Measurements from ENCODE around the gene TLL2.

TLL2 gene

GRCh38 chr10:96414303-96414702 lies 99.4 kb downstream of the TLL2 start:
- no peak for TF ChIP-seq CREB1 (IDR thresholded peaks at IDR 0.05; ENCODE audit: low read depth)
- TF ChIP-seq CEBPB (IDR thresholded peaks at IDR 0.05), result no peak
- TF ChIP-seq EGR1 (IDR thresholded peaks at IDR 0.05), result no peak
- no peak for TF ChIP-seq REST (IDR thresholded peaks at IDR 0.05; ENCODE audit: low read depth)
- TF ChIP-seq TEAD4 (IDR thresholded peaks at IDR 0.05), result no peak

GRCh38 chr10:96413151-96413787 lies 100.5 kb downstream of the TLL2 start:
- no peak for TF ChIP-seq CEBPB (IDR thresholded peaks at IDR 0.05)
- TF ChIP-seq TAF1 (IDR thresholded peaks at IDR 0.05; ENCODE audit: low read depth), result no peak
- TF ChIP-seq EP300 (IDR thresholded peaks at IDR 0.05; ENCODE audit: borderline replicate concordance), result no peak
- TF ChIP-seq TEAD4 (IDR thresholded peaks at IDR 0.05), result no peak
- TF ChIP-seq RAD21 (IDR thresholded peaks at IDR 0.05; ENCODE audit: low read depth), result no peak
- no peak for TF ChIP-seq CREB1 (IDR thresholded peaks at IDR 0.05; ENCODE audit: low read depth)
- no peak for TF ChIP-seq FOXM1 (IDR thresholded peaks at IDR 0.05; ENCODE audit: borderline replicate concordance, low read depth)
- TF ChIP-seq MAX (IDR thresholded peaks at IDR 0.05), result no peak
- TF ChIP-seq USF1 (IDR thresholded peaks at IDR 0.05), result no peak
- TF ChIP-seq NFIC (IDR thresholded peaks at IDR 0.05), result no peak
- TF ChIP-seq REST (IDR thresholded peaks at IDR 0.05; ENCODE audit: low read depth), result no peak
- no peak for TF ChIP-seq YY1 (IDR thresholded peaks at IDR 0.05; ENCODE audit: low read depth)

GRCh38 chr10:96411716-96412320 lies 101.9 kb downstream of the TLL2 start:
- TF ChIP-seq REST (IDR thresholded peaks at IDR 0.05; ENCODE audit: low read depth), result no peak
- no peak for TF ChIP-seq EGR1 (IDR thresholded peaks at IDR 0.05)
- no peak for TF ChIP-seq YY1 (IDR thresholded peaks at IDR 0.05; ENCODE audit: low read depth)
- no peak for TF ChIP-seq CREB1 (IDR thresholded peaks at IDR 0.05; ENCODE audit: low read depth)
- TF ChIP-seq CEBPB (IDR thresholded peaks at IDR 0.05), result no peak
- no peak for TF ChIP-seq MAX (IDR thresholded peaks at IDR 0.05)
- TF ChIP-seq TCF12 (IDR thresholded peaks at IDR 0.05; ENCODE audit: low read depth), result no peak
- no peak for TF ChIP-seq USF1 (IDR thresholded peaks at IDR 0.05)
- TF ChIP-seq TEAD4 (IDR thresholded peaks at IDR 0.05), result no peak
- no peak for TF ChIP-seq FOXM1 (IDR thresholded peaks at IDR 0.05; ENCODE audit: borderline replicate concordance, low read depth)
- no peak for TF ChIP-seq RAD21 (IDR thresholded peaks at IDR 0.05; ENCODE audit: low read depth)
- TF ChIP-seq NFIC (IDR thresholded peaks at IDR 0.05), result no peak
- no peak for TF ChIP-seq EP300 (IDR thresholded peaks at IDR 0.05; ENCODE audit: borderline replicate concordance)
- no peak for TF ChIP-seq TAF1 (IDR thresholded peaks at IDR 0.05; ENCODE audit: low read depth)
- no peak for TF ChIP-seq ZBTB7A (IDR thresholded peaks at IDR 0.05; ENCODE audit: low read depth)

- TF ChIP-seq NFIC (IDR thresholded peaks at IDR 0.05), result no peak
- no peak for TF ChIP-seq EGR1 (IDR thresholded peaks at IDR 0.05)
- TF ChIP-seq CEBPB (IDR thresholded peaks at IDR 0.05), result no peak
- TF ChIP-seq TAF1 (IDR thresholded peaks at IDR 0.05; ENCODE audit: low read depth), result no peak
- no peak for TF ChIP-seq FOXM1 (IDR thresholded peaks at IDR 0.05; ENCODE audit: borderline replicate concordance, low read depth)
- no peak for TF ChIP-seq USF1 (IDR thresholded peaks at IDR 0.05)
- no peak for TF ChIP-seq REST (IDR thresholded peaks at IDR 0.05; ENCODE audit: low read depth)
- no peak for TF ChIP-seq RAD21 (IDR thresholded peaks at IDR 0.05; ENCODE audit: low read depth)
- TF ChIP-seq EP300 (IDR thresholded peaks at IDR 0.05; ENCODE audit: borderline replicate concordance), result no peak
- no peak for TF ChIP-seq ZBTB7A (IDR thresholded peaks at IDR 0.05; ENCODE audit: low read depth)
- TF ChIP-seq TCF12 (IDR thresholded peaks at IDR 0.05; ENCODE audit: low read depth), result no peak
- no peak for TF ChIP-seq MAX (IDR thresholded peaks at IDR 0.05)
- no peak for TF ChIP-seq TEAD4 (IDR thresholded peaks at IDR 0.05)
- TF ChIP-seq CREB1 (IDR thresholded peaks at IDR 0.05; ENCODE audit: low read depth), result no peak
- no peak for TF ChIP-seq YY1 (IDR thresholded peaks at IDR 0.05; ENCODE audit: low read depth)
These were observed 103.4 kb downstream of the TLL2 start for GRCh38 chr10:96410296-96410695.
